H4 (cell line): ENCODE results near the gene RAB11FIP3. TPM values are rescaled to one million over a fixed set of nuclear protein-coding genes. Genes with fewer than 3 reads are reported as not detected.
A peak's percentile ranks its signal among the peaks of the same experiment; 100 is the strongest.

Experiments
- DNase-seq: peaks from one replicate; pipeline ENCODE4 v3.0.0-alpha.2; 2015; ENCODE audit warnings: low spot score
- total RNA-seq: library from RNA; depleted of rRNA; stranded (reverse); fragments of >200 nt; shearing (Covaris generic); gene quantifications from 2 replicates; pipeline ENCODE4 v1.2.3, GENCODE V29; 2014

RAB11FIP3 gene
- total RNA-seq, 1 experiment from 2014 or later: 5.4 TPM

DNA sequence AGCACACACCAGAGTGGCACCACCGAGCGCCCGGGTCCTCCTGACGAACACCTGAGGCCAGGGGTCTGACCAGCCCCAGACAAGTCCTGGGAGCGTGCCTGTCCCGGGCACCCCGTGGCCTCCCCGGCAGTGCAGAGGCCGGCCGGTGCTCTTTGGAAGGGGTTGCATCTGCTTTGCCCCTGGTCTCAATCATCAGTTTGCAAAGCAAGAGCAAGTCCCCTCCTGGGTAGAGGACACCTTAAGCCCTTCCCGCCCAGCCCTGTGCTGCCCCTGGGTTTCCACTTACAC, 90.4 kb downstream of the RAB11FIP3 start:
- DNase-seq: no peak

DNA sequence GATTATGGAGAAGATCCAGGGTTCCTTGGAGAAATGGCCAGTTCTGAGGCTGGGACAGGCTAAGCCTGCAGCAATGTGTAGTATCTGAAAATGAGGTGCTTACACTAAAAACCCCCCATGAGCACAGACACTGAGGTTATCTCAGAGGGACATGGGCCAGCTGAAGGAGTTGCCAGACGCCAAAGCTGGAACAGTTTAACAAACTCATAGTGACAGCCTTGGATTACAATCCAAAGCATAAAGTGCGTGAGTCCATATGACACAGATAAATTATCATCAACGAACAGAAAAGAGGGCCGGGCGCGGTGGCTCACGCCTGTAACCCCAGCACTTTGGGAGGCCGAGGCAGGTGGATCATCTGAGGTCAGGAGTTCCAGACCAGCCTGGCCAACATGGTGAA, 90.9 kb downstream of the RAB11FIP3 start:
- DNase-seq: no peak

DNA sequence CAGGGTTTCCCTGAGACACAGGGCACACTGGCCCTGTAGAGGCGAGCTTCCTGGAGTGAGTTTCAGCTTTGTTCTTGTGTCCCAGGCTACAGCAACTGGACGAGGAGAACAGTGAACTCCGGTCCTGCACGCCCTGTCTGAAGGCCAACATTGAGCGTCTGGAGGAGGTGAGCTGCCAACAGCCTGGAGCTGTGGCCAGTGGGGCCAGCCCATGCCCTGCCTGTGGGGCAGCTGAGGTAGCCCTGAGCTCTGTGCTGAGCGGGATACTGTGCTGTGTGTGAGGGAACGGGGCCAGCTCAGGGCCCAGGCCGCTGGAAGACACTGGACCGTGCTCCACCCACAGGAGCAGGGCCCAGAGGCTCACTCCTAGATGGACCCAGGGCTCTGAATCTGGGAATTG, 93.4 kb downstream of the RAB11FIP3 start:
- DNase-seq: no peak

DNA sequence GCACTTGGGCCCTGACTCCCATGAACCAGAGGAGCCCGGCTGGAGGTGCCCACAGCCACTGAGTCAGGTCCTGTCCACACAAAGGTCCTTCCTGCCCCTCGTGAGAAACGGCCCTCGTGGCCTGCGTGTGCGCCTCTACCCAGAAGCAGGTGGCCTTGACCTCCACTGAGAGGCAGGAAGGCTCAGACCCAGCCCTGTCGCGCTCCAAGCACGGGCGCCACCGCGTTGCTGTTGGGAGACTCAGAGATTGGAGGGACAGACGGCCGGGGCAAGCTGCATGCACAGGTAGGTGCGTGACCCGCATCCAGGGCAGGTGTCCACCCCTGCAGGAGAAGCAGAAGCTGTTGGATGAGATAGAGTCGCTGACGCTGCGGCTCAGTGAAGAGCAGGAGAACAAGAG, 94.0 kb downstream of the RAB11FIP3 start:
- DNase-seq: no peak

DNA sequence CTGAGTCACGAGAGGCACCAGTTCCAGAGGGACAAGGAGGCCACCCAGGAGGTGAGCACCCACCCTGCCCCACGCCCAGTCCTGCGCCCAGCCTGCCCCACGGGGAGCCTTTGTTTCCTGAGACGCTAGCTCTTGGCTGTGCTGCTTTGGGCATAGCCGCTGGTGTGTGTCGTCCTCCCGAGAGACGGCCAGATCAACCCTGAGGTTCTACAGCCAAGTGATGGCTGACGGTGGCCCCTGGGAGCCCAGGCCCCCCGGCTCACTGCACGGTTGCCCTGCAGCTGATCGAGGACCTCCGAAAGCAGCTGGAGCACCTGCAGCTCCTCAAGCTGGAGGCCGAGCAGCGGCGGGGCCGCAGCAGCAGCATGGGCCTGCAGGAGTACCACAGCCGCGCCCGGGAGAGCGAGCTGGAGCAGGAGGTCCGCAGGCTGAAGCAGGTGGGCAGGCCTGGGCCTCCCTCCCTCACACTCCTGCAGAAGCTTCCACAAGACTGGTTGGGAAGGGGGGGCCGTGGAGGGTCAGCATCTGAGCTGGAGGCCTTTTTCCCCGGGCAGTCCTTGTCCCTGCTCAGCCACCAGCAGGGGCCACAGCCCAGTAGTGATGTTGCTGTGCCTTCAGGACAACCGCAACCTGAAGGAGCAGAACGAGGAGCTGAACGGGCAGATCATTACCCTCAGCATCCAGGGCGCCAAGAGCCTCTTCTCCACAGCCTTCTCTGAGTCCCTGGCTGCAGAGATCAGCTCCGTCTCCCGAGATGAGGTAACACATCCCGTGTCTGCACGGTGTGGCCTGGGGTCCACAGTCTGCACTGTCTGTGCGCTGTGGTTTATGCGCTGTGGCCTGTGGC, 94.6 kb downstream of the RAB11FIP3 start:
- no peak for DNase-seq

DNA sequence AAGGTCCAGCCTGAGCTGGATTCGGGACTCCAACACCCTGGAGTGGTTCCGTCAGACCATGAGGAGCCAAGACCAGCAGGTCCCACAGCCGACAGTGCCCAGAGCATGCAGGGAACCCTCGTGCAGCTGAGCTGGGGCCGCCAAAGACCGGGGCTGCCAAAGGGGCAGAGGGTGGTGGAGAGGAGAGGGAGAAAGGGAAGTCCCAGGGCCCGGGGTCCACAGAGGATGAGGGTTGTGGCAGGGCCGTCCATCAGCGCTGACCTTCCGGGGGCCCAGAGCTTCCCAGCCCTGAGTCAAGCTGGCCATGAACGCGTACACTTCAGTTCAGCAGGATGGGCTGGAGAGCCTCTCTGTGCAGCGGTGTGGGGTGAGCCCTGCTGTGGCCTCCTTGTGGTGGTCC, 95.4 kb downstream of the RAB11FIP3 start:
- DNase-seq: no peak

DNA sequence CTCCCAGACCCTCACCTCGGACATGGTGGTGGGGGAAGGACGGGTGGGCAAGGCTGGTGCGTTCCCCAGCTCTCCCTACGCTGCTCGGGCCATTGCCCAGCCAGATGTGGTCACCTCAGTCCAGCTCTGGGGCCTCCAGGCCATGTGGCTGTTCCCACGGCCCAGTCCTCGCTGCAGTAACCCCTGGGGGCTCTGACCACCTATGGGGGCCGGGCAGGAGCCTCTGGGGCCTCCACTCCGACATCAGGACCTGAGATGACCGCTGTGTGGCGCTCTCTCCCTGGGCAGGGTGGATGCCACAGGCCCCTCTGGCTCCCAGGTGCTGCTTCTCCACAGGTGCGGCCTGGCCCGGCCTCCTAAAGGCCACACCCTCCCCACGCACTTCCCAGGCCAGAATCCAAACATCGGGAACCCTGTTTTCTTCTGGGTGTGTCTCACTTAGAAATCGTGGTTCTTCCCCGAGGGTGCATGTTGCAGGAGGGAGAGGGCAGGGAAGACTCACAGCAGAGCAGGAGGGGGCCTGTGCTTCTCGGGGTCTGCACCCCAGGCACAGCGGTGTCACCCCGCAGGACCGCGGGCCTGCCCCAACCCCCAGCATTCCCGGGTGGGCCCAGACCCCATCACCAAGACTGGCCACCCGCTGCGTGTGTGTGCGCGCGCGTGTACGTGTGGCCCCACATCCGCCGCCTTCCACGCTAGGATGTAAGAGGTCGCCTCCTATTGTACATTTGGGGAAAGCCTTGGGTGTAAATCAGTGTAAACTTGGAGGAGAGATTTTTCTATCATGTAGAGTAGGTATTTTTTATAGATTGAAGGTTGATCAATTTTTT, 96.1 kb downstream of the RAB11FIP3 start:
- no peak for DNase-seq

DNA sequence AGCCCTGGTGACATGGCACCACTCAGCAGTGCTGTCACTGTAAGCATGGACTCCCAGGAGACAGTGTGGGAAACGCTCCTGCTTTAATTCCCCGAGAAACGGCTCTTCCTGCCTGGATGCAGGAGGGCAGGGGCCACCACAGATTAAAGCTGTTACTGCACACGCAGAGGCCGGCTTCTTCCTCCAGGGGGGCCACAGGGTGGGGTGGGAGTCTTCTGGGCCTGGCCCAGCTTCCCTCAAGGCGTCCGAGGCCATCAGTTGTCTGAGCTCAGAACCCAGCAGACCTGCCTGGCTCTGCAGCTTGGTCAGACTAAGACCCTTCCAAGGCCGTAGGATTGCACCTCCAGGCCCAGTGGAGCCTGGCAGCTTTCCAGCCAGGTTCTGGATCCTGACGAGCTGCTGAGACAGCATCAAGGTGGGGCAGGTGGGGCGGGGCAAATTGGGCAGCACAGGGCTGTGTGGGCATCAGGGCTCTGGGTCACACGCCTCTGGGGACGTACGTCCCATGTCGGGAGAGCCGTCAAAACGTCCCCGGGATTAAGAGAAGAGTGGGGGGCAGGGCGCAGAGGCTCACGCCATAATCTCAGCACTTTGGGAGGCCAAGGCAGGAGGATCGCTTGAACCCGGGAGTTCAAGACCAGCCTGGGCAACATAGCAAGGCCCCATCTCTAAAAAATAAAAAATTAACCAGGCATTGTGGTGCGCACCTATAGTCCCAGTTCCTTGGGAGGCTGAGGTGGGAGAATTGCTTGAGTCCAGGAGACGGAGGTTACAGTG, 97.1 kb downstream of the RAB11FIP3 start:
- no peak for DNase-seq

DNA sequence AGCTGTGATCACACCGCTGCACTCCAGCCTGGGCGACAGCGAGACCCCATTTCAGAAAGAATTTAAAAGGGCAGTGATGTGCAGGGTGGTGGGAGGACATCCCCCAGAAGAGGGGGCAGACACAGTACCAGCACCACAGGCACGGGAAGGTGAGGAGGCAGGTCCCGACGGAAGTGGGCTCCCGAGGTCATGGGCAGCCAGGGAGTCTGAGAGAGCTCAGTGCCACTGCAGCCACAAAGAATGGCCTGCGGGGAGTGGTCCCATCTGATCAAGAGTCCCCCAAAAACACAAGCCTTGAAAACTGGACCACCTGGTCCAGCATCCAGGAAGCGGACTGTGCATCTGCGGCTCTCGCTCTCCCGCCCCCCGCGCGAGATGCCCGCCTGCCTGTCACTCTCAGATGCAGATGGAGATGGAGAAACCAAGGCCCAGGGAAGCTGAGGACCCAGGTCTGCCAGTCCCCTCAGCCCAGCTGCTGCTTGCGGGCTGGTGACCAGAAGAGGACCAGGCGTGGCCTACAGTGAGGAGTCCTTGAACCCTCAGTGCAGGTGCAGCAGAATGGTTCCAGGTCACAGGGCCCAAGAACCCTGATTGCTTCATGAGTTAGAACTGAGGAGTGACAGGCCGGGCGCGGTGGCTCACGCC, 97.8 kb downstream of the RAB11FIP3 start:
- DNase-seq: no peak

DNA sequence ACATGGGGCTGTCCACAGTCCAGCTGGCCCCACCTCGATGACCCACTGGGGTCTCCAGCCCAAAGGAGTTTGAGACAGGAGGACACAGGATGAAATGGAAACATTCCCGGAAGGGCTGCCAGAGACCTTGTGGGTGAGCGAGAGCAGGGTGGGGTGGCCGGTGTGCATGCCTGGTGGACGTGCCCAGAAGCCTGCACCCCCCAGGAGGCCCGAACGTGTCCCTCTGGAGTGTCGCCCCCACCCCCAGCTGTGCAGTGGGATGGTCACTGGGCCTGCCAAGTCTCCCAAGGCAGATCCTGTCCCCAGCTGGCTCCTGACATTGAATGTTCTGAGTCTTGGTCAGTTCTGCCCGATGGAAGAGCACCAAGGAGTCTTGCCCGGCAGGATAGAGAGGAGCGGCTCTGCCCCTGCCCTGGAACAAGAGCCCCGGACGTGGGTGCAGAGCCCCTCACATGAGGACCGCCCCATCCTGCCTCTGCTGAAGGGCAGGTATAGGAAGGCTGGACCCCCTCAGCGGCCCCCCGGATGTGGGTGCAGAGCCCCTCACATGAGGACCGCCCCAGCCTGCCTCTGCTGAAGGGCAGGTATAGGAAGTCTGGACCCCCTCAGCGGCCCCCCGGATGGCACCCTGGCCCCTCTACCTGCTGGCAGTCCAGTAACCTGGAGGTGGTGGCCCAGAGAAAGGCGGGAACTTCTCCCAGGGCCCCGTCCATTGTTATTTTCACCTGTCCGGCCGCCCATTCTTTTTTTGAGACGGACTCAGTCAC, 99.0 kb downstream of the RAB11FIP3 start:
- no peak for DNase-seq

DNA sequence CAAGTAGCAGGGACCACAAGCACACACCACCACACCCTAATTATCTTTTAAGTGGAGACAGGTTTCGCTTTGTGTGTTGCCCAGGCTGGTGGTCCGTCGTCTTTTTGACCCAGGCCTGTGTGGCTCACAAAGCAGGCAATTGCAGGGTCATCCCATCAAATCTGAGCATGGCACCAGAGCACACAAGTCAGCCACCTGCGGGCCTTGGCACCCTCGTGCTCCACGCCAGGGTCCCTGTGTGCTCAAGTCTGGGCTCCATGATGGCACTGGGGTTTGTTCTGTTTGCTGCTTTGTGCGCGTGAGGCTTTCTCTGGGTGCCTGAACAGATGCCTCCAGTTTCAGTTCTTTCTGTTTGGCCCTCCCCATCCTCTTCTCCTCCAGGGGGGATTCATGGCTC, 99.7 kb downstream of the RAB11FIP3 start:
- no peak for DNase-seq

DNA sequence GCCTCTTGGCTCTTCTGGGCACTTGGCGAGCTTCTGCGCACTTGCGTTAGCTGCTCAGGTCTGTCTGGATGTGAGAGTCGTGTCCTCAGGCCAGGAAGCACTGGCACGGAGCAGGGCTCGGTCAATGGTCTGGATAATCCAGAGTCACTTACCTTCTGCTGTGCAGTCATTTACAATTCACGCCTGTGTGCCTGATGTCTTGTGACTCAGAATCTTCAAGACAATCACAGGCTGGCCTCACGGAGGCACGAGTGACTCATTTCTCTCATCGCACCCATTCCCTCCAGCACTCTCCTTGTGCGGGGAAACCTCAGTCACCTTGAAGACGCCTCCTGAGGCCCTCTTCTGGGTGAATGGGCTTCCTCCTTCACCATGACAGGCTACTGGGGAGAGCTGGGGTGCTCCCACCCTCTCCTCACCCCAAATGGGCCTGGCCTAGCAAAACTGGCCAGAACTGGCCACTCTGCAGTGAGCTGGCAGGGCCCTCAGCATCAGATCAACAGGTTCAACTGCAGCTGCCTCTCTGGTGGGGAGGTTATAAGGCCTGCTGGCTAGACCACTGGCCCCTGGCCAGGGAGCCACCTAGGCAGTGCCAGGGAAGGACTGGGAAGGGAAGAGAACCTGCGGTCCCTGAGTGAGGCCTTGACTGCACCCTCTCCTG, 100.2 kb downstream of the RAB11FIP3 start:
- peak; percentile 65 for DNase-seq

DNA sequence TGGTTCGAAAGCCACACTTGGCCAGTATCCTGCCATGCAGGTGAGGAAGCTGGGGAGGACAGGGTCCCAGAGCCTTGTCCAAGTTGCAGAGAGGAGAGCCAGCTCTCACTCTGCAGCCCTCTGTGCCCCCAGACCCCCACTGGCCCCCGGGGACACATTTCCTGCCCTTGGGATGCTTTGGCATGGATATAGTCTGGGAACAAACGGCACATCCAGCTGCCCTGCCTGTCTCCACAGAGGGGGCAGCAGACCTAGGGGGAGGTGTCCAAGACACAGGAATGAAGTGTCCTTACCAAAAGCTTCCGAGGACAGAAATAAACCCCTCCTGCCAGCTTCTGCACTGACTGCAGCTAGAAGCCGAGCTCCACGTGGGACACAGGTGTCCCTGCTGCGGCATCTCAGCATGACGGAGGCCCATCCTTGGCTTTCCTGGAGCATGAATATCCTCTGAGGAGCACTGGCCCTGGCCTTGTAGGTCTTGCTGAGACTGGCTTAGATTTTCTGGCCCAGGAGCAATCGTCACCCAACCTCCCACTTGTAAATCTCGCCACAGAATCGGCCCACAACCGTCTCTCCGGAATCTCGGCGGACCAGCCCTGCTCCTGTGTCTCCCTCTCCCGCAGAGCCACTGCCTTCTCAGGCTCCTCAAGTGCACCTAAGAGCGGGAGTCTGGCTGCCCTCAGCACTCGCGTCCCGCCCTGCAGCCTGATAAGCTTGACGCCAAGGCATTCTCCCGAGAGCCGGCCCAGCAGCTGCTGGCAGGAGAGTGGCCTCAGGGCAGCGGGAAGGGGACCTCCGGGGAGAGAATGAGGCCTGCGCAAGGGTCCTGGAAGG, 100.9 kb downstream of the RAB11FIP3 start:
- DNase-seq: no peak

DNA sequence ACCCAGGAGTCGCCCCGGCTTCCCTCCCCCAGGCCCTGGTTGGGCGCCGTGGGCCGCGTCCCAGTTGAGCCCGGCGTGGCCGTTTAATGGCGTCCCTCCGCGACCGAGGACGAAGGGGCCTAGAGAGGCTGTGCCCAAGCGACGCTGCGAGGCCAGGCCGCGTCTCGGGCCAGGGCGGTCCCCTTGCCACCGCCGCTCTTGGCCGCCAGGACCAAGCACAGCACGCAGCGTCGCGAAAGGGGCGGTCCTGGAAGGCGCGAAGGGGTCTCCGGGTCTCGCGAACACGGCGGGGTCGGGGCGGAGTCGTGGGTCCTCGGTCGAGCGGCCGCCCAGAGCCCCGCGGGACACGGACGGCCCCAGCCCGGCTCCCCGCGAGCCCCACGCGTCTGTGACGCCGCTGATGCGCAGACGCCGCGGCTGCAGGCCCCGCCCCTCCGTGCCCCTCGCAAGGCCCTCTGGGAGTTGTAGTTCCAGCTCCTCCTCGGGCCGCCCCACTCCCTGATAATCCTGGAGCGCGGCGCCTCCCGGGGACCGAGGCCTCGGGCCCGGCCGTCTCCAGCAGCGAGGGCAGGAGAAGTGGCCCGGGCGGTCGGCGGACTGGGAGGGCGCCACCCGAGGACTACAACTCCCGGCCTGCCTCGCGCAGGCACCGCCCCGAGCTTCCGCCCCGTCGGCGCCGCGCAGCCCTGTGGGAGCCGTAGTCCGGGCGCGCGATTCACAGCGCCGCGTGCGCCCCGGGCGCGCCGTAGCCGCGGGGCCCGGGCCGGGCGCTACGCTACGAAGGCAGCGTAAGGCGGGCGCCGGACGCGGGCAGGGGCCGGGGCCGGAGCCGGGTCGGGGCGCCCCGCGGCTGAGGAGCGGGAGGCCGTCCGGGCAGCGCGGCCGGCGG, 101.8 kb downstream of the RAB11FIP3 start, which contains the start of gene CAPN15:
TSS of gene CAPN15 (plus strand) at position 698 of the 889 bp plus-strand sequence. CDS start 19,127 bp downstream, outside the sequence.
- DNase-seq: peak; percentile 63

DNA sequence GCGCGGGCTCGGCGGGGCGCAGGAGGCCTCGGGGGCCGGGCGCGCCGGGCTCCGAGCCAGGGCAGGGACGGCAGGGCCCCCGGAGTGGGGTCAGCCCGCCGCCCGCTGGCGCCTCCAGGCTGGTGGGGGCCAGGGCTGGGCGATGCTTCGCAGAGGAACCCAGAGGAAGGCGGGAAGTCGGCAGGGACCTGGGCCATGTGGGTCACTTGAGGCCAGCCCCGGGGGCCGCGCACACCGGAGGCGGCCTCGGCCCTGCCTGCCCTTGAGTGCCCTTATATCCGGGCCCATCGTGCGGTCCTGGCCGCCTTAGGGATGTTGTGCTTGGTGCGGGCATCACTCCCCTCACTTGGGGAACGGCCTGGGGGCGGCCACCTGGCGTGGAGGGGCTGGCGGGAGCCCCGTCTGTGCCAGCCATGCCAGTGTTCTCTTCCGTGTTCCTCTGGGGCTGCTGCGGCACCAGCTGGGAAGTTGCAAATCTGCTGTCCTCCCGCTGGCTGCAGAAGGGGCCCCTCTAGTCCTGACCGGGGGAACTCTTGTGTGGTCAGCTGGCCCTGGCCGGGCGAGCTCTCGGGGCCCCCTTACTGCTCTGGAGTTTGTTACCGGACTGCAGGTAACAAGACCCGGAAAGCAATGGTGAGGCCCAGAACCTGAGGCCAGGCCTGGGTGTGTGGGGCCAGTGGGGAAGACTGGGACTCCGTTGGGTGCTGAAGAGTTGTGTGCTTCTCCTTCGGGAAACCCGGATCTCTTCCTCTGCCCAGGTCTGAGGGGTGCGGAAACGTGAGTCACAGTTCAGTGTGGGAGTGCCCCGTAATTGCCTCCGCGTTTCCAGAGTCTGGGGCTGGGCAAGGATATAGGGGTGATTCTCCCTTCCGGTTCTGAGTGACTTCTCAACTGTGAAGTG, 102.9 kb downstream of the RAB11FIP3 start:
- DNase-seq: peak; percentile 24

DNA sequence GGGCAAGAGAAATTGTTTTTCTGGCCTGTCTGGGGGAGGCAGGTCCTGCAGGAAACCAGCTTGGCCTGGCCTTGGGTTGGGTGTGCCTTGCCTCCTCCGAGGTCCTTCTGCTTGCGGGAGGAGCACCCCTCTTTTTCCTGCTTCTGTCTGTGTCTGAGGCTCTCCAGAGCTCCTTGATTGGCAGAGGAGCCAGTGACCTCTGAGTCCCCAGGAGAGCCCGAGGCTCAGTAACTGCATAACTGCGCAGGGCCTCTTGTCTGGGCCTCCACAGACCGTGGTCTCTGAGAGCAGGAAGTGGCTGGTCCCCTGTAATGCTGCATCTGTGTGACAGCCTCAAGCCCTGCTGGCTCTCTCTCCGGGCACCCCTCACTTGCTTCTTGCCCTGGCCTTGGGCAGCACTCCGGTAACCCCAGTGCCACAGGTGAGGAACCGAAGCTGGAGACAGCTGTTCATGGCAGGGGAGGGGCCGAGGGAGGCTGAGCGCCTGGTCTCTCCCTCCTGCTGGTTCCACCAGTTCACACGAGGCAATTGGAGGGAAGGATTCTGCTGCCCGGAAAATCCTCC, 103.6 kb downstream of the RAB11FIP3 start:
- no peak for DNase-seq
